ENCODE measurements around the gene PLOD2. TPM values are rescaled to one million over a fixed set of nuclear protein-coding genes. Genes with fewer than 3 reads are reported as not detected.

Gene PLOD2
- total and polyA plus RNA-seq, 9 of the 15 experiments (the other 6 are each of a cell fraction or from before 2014, with no cell fraction given): 0.18 to 1.5 (median 0.58) TPM

DNA sequence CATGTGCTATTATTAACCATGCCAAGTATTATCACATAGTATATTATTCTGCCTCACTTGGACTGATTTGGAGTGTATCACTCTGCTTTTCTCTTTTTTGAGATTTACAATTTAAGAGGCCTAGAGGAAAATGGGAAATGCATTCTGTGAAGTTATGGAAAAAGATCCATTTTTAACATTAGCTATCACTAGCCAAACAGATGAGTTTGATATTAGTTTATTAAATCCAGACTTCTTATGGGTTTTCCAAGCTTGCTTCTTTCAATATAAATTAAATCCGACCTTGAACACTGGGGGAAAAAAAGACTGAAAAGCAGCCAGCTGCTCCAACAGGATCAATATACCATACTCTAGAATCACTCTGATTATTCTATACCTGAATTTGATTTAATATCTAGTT lies 30.1 kb upstream of the PLOD2 start:
- no peaks in the 10 kb centered on the region for H3K9me1 ChIP-seq (ENCODE audit: control insufficient read depth, insufficient read depth, low read length)
- H3K36me3 ChIP-seq (ENCODE audit: control insufficient read depth, insufficient read depth, low read length): no peaks in the 10 kb centered on the region
- no TSS peak for BruUV-seq (replicated peaks)
- no peaks in the 10 kb centered on the region for H3K9me3 ChIP-seq (replicated peaks; ENCODE audit: control insufficient read depth, insufficient read depth, low read depth, low read length)
- ATAC-seq (no peak), FAIRE-seq (no peak), DNase-seq (ENCODE audit: extremely low read depth in 1 of 4, low spot score in 3 of 4) (no peak)
- no peaks in the 10 kb centered on the region for H3K27me3 ChIP-seq (ENCODE audit: control insufficient read depth in 2 of 2, insufficient read depth in 2 of 2, low read length in 2 of 2)
- intact Hi-C loops (cut with micrococcal nuclease) (no loop called here), in situ Hi-C loops (cut with MboI) (no loop called here)
- H3K4me2 ChIP-seq (ENCODE audit: insufficient read depth, low read length): no peak overlapping the region
- ChIA-PET CTCF (ENCODE audit: low intra/inter-chr PET ratio) (no interaction called here), POLR2A (no interaction called here)
- no peaks in the 10 kb centered on the region for H4K20me1 ChIP-seq (replicated peaks; ENCODE audit: control insufficient read depth, insufficient read depth, low read length)
- H3K4me1 ChIP-seq (replicated peaks in 1 of 2; ENCODE audit: control insufficient read depth in 2 of 2, insufficient read depth in 2 of 2, low read length in 2 of 2): no peaks in the 10 kb centered on the region
- no peak overlapping the region for H3K4me3 ChIP-seq
- no peak overlapping the region for H2AFZ ChIP-seq (ENCODE audit: low read depth, low read length)
- no peak overlapping the region for H3K9ac ChIP-seq (ENCODE audit: insufficient read depth in 1 of 2, low read depth in 2 of 2, low read length in 2 of 2)
- no peaks in the 10 kb centered on the region for H3K79me2 ChIP-seq (ENCODE audit: control insufficient read depth, insufficient read depth, low read length)
- TF ChIP-seq, protein P1, sequence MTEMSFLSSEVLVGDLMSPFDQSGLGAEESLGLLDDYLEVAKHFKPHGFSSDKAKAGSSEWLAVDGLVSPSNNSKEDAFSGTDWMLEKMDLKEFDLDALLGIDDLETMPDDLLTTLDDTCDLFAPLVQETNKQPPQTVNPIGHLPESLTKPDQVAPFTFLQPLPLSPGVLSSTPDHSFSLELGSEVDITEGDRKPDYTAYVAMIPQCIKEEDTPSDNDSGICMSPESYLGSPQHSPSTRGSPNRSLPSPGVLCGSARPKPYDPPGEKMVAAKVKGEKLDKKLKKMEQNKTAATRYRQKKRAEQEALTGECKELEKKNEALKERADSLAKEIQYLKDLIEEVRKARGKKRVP (CRISPR knock-in tag; IDR thresholded peaks at IDR 0.05): no peak
- TF ChIP-seq, protein P2, sequence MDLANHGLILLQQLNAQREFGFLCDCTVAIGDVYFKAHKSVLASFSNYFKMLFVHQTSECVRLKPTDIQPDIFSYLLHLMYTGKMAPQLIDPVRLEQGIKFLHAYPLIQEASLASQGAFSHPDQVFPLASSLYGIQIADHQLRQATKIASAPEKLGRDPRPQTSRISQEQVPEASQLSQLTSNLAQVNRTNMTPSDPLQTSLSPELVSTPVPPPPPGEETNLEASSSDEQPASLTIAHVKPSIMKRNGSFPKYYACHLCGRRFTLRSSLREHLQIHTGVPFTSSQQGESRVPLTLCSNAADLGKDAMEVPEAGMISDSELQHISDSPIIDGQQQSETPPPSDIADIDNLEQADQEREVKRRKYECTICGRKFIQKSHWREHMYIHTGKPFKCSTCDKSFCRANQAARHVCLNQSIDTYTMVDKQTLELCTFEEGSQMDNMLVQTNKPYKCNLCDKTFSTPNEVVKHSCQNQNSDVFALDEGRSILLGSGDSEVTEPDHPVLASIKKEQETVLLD (IDR thresholded peaks at IDR 0.05): no peak
- TF ChIP-seq NFYB (IDR thresholded peaks at IDR 0.05; ENCODE audit: extremely low read depth, insufficient read length): no peak
- WGBS (ENCODE audit: insufficient coverage, low coverage, missing lambda C conversion rate): 0% methylated on average over 1 of the region's 1 CpG
- H3K27ac ChIP-seq (ENCODE audit: extremely low read depth, low read depth, low read length): no peak overlapping the region
